HEK293T (cell line): Measurements from ENCODE around the gene LRTM1.

Experiments used
- BHLHE40 ChIP-seq: fragments of 450-650 bp; IDR thresholded peaks from 2 replicates; pipeline ENCODE4 v1.6.1; 2016; ENCODE audit warnings: mild to moderate bottlenecking, moderate library complexity, borderline replicate concordance
- CTBP1 ChIP-seq: fragments of 450-650 bp; IDR thresholded peaks from 2 replicates; pipeline ENCODE4 v1.6.1; 2016; ENCODE audit warnings: borderline replicate concordance
- TARDBP ChIP-seq: fragments of 450-650 bp; IDR thresholded peaks from 2 replicates; pipeline ENCODE4 v1.6.1; 2016

- TF ChIP-seq CTBP1 (no peak), TARDBP (no peak), BHLHE40 (no peak)
Measured at GRCh38 chr3:54906763-54907162, 21.1 kb downstream of the LRTM1 start.
